Natural killer cell (primary cell): Measurements from ENCODE around the gene PDE4B. TPM values are rescaled to one million over a fixed set of nuclear protein-coding genes. Genes with fewer than 3 reads are reported as not detected.

Experiments
- ATAC-seq, 3 donors: fragments of 150-1000 bp in 2 of 3; fragments of 200-7000 bp in 1 of 3; cut with Tn5 transposase; 1 replicate in 1 of 3; 2 replicates in 2 of 3; pipeline ENCODE4 v1.10.0; 2021; ENCODE audit warnings: mild to moderate bottlenecking in 2 of 3, moderate library complexity in 2 of 3
- DNase-seq, 2 donors: peaks; one replicate each; pipeline versions ENCODE4 v3.0.0 to v3.0.0-alpha.2; 2013 to 2021; ENCODE audit warnings: mixed read lengths in 1 of 2
- H3K27ac ChIP-seq: one replicate; pipeline ENCODE4 v1.5.1; 2013; ENCODE audit warnings: mild to moderate bottlenecking, low read length
- H3K27me3 ChIP-seq: one replicate; pipeline ENCODE4 v1.6.1; 2013; ENCODE audit warnings: low read length; ENCODE audit not compliant: control insufficient read depth, insufficient read depth
- H3K36me3 ChIP-seq: one replicate; pipeline ENCODE4 v1.6.1; 2013; ENCODE audit warnings: low read length; ENCODE audit not compliant: control insufficient read depth, insufficient read depth
- H3K4me1 ChIP-seq: one replicate; pipeline ENCODE4 v1.6.1; 2013; ENCODE audit warnings: low read length; ENCODE audit not compliant: control insufficient read depth, insufficient read depth
- H3K4me3 ChIP-seq: one replicate; pipeline ENCODE4 v1.5.1; 2013; ENCODE audit warnings: low read length
- H3K9me3 ChIP-seq: one replicate; pipeline ENCODE4 v1.6.1; 2013; ENCODE audit warnings: low read length; ENCODE audit not compliant: control insufficient read depth, insufficient read depth
- H3K27ac Mint-ChIP-seq, 2 donors: one replicate each; pipeline ENCODE4 v1.8.0; 2022; ENCODE audit warnings: mild to moderate bottlenecking in 2 of 2, mixed read lengths in 2 of 2, moderate library complexity in 1 of 2
- H3K27me3 Mint-ChIP-seq, 2 donors: one replicate each; pipeline ENCODE4 v1.8.0; 2022; ENCODE audit warnings: low read depth in 2 of 2, mixed read lengths in 2 of 2
- H3K36me3 Mint-ChIP-seq: one replicate; pipeline ENCODE4 v1.8.0; 2022; ENCODE audit warnings: mixed read lengths
- H3K4me1 Mint-ChIP-seq, 2 donors: one replicate each; pipeline ENCODE4 v1.8.0; 2022; ENCODE audit warnings: mixed read lengths in 2 of 2
- H3K4me3 Mint-ChIP-seq: one replicate; pipeline ENCODE4 v1.8.0; 2022; ENCODE audit warnings: mild to moderate bottlenecking, moderate library complexity, mixed read lengths
- H3K9me3 Mint-ChIP-seq, 2 donors: one replicate each; pipeline ENCODE4 v1.8.0; 2022; ENCODE audit warnings: mixed read lengths in 2 of 2
- WGBS: methylation state at CpG from one replicate; pipeline ENCODE4 v1.1.7; 2013; ENCODE audit warnings: missing lambda C conversion rate; ENCODE audit not compliant: insufficient coverage; 5-methylcytosine and 5-hydroxymethylcytosine counted together
- intact Hi-C: fragments of 100-400 bp; cut with micrococcal nuclease; formaldehyde crosslinking; loops from one replicate; pipeline ENCODE4 v1.14.2; 2022
- total RNA-seq, 4 donors: library from RNA; stranded (reverse); fragments of 120-200 nt in 1 of 4; gene quantifications; one replicate each; pipeline versions ENCODE4 v1.2.3 to v1.2.4, GENCODE V29; 2013 to 2022
- TF ChIP-seq, protein P1 (sequence below): fragments of 200-600 bp; IDR thresholded peaks from one replicate; pipeline ENCODE4 v1.8.0; 2022; ENCODE audit warnings: antibody characterized with exemption

The PDE4B gene
- total RNA-seq, 3 donors from 2014 or later (not counting 1 experiment from before 2014, with no cell fraction given) = 18.0 to 42.4 (median 25.5) TPM

DNA sequence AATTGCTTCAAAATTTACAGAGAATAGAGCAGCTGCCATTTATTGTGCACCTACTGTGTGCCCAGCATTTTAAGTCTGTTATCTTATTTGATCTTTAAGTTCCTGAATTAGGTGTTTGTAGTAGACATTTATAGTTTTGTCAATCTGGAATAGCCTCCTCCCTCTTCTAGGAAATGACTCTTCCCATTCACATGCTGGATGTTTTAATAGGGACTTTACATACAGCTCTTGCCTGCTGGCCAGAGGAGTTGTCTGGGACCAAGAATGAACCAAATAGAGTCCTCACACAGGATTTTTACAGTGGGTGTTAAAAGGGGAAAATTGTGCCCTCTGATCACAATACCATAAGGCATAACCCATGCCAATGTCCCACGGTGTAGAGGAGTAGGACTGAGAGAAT, 367.1 kb downstream of the PDE4B start:
- intact Hi-C loops = no loop called here
- no peaks in the 10 kb centered on the region for H3K36me3 Mint-ChIP-seq
- Histone ChIP-seq H3K9me3 (no peaks in the 10 kb centered on the region), H3K4me3 (no peak overlapping the region), H3K36me3 (no peaks in the 10 kb centered on the region), H3K27ac (no peak overlapping the region), H3K4me1 (no peaks in the 10 kb centered on the region), H3K27me3 (peaks cover 2% of the 10 kb centered on the region)
- peaks cover 0 to 2% of the 10 kb centered on the region in 2 donors for H3K27me3 Mint-ChIP-seq
- no peak overlapping the region for H3K4me3 Mint-ChIP-seq
- ATAC-seq = no peak
- no peak for DNase-seq
- no CpG with 5 or more reads among the region's 1 CpG for WGBS
- H3K27ac Mint-ChIP-seq = no peak overlapping the region
- TF ChIP-seq, protein P1, sequence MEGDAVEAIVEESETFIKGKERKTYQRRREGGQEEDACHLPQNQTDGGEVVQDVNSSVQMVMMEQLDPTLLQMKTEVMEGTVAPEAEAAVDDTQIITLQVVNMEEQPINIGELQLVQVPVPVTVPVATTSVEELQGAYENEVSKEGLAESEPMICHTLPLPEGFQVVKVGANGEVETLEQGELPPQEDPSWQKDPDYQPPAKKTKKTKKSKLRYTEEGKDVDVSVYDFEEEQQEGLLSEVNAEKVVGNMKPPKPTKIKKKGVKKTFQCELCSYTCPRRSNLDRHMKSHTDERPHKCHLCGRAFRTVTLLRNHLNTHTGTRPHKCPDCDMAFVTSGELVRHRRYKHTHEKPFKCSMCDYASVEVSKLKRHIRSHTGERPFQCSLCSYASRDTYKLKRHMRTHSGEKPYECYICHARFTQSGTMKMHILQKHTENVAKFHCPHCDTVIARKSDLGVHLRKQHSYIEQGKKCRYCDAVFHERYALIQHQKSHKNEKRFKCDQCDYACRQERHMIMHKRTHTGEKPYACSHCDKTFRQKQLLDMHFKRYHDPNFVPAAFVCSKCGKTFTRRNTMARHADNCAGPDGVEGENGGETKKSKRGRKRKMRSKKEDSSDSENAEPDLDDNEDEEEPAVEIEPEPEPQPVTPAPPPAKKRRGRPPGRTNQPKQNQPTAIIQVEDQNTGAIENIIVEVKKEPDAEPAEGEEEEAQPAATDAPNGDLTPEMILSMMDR = no peak
- no peaks in the 10 kb centered on the region for H3K4me1 Mint-ChIP-seq
- no peaks in the 10 kb centered on the region for H3K9me3 Mint-ChIP-seq

- Histone ChIP-seq H3K36me3 (no peaks in the 10 kb centered on the region), H3K9me3 (no peaks in the 10 kb centered on the region), H3K27ac (no peak overlapping the region), H3K4me3 (no peak overlapping the region), H3K4me1 (no peaks in the 10 kb centered on the region), H3K27me3 (no peaks in the 10 kb centered on the region)
- H3K36me3 Mint-ChIP-seq = no peaks in the 10 kb centered on the region
- 100% methylated on average over 1 of the region's 1 CpG for WGBS
- peaks cover 0 to 2% of the 10 kb centered on the region in 2 donors for H3K27me3 Mint-ChIP-seq
- DNase-seq = no peak
- no peaks in the 10 kb centered on the region for H3K9me3 Mint-ChIP-seq
- H3K27ac Mint-ChIP-seq = no peak overlapping the region
- intact Hi-C loops = no loop called here
- no peak for ATAC-seq
- TF ChIP-seq, protein P1 = no peak
- no peak overlapping the region for H3K4me3 Mint-ChIP-seq
- H3K4me1 Mint-ChIP-seq = no peaks in the 10 kb centered on the region
Observed at GRCh38 chr1:66160719-66161118, 368.0 kb downstream of the PDE4B start.

- DNase-seq = no peak
- no peaks in the 10 kb centered on the region for H3K9me3 Mint-ChIP-seq
- H3K36me3 Mint-ChIP-seq = no peaks in the 10 kb centered on the region
Observed at GRCh38 chr1:66166753-66167152, 374.1 kb downstream of the PDE4B start.

GRCh38 chr1:66167267-66167666, 374.6 kb downstream of the PDE4B start:
- Mint-ChIP-seq H3K27me3 (peaks cover 2 to 6% of the 10 kb centered on the region in 2 donors), H3K4me1 (no peaks in the 10 kb centered on the region), H3K27ac (no peak overlapping the region), H3K4me3 (no peak overlapping the region), H3K9me3 (no peaks in the 10 kb centered on the region), H3K36me3 (no peaks in the 10 kb centered on the region)
- no peak overlapping the region for H3K27ac ChIP-seq
- TF ChIP-seq, protein P1 = no peak
- DNase-seq = no peak
- H3K36me3 ChIP-seq = no peaks in the 10 kb centered on the region
- intact Hi-C loops = no loop called here
- H3K27me3 ChIP-seq = no peaks in the 10 kb centered on the region
- ATAC-seq = no peak
- H3K4me3 ChIP-seq = no peak overlapping the region
- H3K4me1 ChIP-seq = no peaks in the 10 kb centered on the region
- H3K9me3 ChIP-seq = no peaks in the 10 kb centered on the region

More at GRCh38 chr1:66166753-66167152, 374.1 kb downstream of the PDE4B start:
- Histone ChIP-seq H3K9me3 (no peaks in the 10 kb centered on the region), H3K27me3 (no peaks in the 10 kb centered on the region), H3K36me3 (no peaks in the 10 kb centered on the region), H3K4me3 (no peak overlapping the region), H3K27ac (no peak overlapping the region), H3K4me1 (no peaks in the 10 kb centered on the region)
- Mint-ChIP-seq H3K27me3 (peaks cover 2 to 6% of the 10 kb centered on the region in 2 donors), H3K4me1 (no peaks in the 10 kb centered on the region), H3K4me3 (no peak overlapping the region), H3K27ac (no peak overlapping the region)
- WGBS = no CpG with 5 or more reads among the region's 3 CpGs
- intact Hi-C loops = no loop called here
- ATAC-seq = no peak
- TF ChIP-seq, protein P1 = no peak
